Duodenal mucosa (tissue), 2 donors: ENCODE data around the gene SPATA32.

Source experiments
- H3K27ac ChIP-seq: one replicate; pipeline ENCODE4 v1.7.0; 2013; ENCODE audit warnings: low read depth, low read length
- H3K27me3 ChIP-seq, 2 donors: one replicate each; pipeline ENCODE4 v1.7.0; 2013; ENCODE audit warnings: low read length in 2 of 2, control low read depth in 1 of 2; ENCODE audit not compliant: insufficient read depth in 2 of 2, control insufficient read depth in 1 of 2
- H3K36me3 ChIP-seq, 2 donors: one replicate each; pipeline ENCODE4 v1.7.0; 2013; ENCODE audit warnings: low read length in 2 of 2, control low read depth in 1 of 2; ENCODE audit not compliant: insufficient read depth in 2 of 2, control insufficient read depth in 1 of 2
- H3K4me1 ChIP-seq, 2 donors: one replicate each; pipeline ENCODE4 v1.7.0; 2013; ENCODE audit warnings: low read length in 2 of 2, control low read depth in 1 of 2; ENCODE audit not compliant: insufficient read depth in 2 of 2, control insufficient read depth in 1 of 2
- H3K4me3 ChIP-seq, 2 donors: one replicate each; pipeline ENCODE4 v1.7.0; 2013; ENCODE audit warnings: low read length in 2 of 2, low read depth in 1 of 2
- H3K9ac ChIP-seq, 2 donors: one replicate each; pipeline ENCODE4 v1.7.0; 2013; ENCODE audit warnings: low read length in 2 of 2, low read depth in 1 of 2
- H3K9me3 ChIP-seq, 2 donors: one replicate each; pipeline ENCODE4 v1.7.0; 2013; ENCODE audit warnings: low read length in 2 of 2, control low read depth in 1 of 2; ENCODE audit not compliant: control insufficient read depth in 1 of 2

SPATA32 gene

DNA sequence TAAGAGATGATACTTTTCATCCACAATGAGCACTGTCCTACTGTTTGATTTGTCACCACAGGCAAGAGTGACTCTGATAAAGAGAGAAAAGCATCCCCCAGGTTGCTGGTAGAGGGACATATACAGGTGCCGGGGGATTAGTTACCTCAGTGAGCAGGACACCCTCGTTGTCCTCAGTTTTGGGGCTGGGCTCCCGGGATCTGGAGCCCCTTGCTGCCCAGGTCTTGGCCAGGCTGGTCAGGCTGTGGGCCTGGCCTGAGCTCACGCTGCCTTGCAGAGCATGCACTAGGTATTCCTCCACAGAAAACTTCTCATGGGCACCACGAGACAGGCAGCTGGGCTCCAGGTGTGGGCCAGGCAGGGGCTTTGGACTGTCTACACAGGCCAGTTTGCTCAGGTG, 24.4 kb upstream of the SPATA32 start:
- Histone ChIP-seq H3K4me1 (peaks cover 42 to 43% of the 10 kb centered on the region in 2 donors), H3K4me3 (no peak overlapping the region), H3K27ac (no peak overlapping the region), H3K9me3 (no peaks in the 10 kb centered on the region), H3K36me3 (peaks cover 48 to 81% of the 10 kb centered on the region in 2 donors), H3K27me3 (no peaks in the 10 kb centered on the region), H3K9ac (no peak overlapping the region)

DNA sequence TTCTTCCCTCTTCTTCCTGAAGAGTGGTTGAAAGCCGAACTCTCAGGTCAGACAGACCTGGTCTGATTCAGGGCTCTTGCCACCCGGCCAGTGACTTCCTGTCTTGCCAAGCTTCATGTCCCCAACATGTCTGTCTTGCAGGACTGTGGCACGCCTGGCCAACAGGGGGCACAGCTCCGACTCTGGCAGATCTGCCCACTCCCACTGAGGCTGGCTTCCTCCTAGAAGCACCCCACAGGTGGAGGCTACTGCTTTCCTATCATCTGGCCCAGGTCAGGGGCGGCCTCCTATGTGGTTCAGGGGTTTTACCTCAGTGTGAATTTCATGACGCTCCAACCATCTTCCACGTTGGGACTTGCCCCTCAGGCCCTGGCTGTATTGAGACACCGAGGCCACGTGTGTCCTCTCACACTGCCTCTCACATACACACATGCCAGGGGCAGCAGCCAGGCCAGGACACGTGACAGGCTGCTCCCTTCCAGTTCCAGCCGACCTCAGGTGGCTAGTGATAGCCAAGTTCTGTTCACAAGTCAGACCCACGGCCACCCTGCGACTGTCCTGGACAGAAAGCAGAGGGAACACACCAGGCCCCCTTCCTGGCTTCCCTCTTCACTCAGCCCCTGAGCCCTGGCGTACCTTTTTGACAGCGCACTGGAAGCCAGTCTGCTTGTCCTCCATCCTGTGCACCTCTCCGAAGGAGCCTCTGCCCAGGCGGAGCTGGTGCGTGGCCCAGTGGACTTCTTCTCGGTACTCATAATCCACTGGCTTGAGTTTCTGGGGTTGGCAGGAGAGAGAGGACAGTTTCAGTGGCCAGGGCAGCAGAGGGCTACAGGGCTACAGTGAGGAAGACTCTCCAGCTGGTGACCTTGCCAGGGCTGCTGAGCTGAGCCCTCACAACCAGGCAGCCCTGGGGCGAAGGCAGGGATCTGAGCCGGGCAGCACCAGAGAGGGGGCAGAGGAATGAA, 22.6 kb upstream of the SPATA32 start:
- no peak overlapping the region for H3K9ac ChIP-seq

DNA sequence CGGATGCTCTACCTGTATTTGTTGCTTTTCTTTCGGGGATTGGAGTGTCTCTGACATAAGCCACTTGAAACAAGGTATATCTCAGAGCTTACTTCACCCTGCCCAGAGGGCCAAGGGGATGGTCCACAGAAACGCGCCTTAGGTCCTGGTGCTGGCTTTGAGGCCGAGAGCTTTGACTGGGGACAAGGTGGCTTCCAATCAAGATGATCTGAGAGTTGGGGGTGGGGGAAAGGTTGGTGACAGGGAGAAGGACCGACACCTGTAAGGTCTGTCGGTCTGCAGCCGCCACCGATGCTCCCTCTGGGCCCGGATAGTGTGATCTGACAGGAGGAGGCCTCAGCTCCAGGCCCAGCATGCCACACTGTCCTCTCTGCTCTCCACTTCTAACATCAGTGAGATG, 21.8 kb upstream of the SPATA32 start:
- no peaks in the 10 kb centered on the region for H3K27me3 ChIP-seq
- H3K9ac ChIP-seq = no peak overlapping the region
- no peaks in the 10 kb centered on the region for H3K9me3 ChIP-seq
- H3K36me3 ChIP-seq = peaks cover 42 to 64% of the 10 kb centered on the region in 2 donors
- H3K27ac ChIP-seq = no peak overlapping the region
- H3K4me3 ChIP-seq = no peak overlapping the region
- H3K4me1 ChIP-seq = peaks cover 18% of the 10 kb centered on the region in 2 donors

More for the DNA sequence above, 22.6 kb upstream of the SPATA32 start:
- no peaks in the 10 kb centered on the region for H3K9me3 ChIP-seq
- H3K4me1 ChIP-seq = peaks cover 23 to 24% of the 10 kb centered on the region in 2 donors
- no peaks in the 10 kb centered on the region for H3K27me3 ChIP-seq
- H3K4me3 ChIP-seq = no peak overlapping the region
- no peak overlapping the region for H3K27ac ChIP-seq
- peaks cover 42 to 71% of the 10 kb centered on the region in 2 donors for H3K36me3 ChIP-seq

DNA sequence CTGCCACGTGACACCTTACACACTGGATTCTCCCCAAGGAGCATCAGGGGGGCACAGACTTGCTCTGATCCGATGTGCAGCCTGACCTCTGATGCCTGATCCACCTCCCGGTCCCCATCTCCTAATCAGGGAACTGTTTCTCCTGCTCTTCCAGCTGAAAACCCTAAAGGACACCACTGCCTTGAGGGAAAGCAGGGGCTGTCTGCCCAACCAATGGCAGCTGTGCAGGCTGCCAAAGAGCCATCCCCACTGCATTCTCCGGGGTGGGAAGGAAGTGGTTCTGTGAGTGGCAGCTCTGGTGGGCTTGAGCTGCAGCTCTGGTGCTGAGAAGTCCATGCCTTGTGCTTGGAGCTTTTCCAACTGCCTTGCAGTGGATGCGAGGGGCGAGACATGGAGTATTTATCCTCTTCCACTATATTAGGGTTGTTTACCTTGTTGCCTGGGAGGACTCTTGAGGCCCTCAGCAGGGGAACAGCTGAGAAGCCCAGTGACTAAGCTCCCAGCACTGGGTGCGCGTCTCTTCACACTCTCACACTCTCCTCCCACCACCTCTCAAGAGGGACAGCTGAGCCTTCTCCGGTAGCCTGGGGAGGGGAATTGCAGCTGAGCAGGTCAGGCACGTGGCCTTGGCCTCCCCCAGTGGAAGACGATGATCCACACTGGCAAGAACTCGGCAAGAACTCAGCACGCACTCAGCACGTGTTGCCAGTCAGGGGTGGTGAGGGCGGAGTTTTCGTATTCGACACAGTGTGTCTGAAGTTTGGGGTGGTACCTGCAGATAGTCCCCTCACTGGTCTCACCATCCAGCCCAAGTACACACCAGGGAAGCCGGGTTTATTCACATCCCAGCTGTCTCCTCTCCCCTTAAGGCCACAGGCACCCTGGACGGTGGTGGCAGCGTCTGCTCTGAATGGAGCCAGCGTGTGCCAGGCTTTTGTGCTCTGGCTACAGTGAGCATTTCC, 21.1 kb upstream of the SPATA32 start:
- H3K27me3 ChIP-seq = no peaks in the 10 kb centered on the region
- H3K9ac ChIP-seq = no peak overlapping the region
- H3K4me1 ChIP-seq = peaks cover 18 to 20% of the 10 kb centered on the region in 2 donors
- H3K4me3 ChIP-seq = no peak overlapping the region
- no peaks in the 10 kb centered on the region for H3K9me3 ChIP-seq
- H3K27ac ChIP-seq = no peak overlapping the region
- H3K36me3 ChIP-seq = peaks cover 42 to 63% of the 10 kb centered on the region in 2 donors

DNA sequence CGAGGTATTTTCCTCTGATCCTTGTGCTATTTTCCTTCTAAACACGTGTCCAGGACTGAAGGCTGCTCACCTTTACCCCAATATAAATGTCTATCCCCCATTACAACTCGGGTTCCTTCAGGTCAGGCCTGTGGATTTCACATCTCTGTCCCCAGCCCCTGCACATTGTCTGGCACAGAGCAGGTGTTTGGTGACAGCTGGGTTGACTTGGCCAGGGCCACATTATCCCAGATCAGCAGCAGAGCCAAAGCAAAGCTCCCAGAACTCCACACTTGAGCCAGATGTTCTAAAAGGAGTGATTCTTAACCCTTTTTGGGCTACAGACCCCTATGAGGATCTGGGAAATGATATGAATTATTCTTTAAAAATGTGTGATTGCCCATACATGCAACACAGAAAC, 18.0 kb upstream of the SPATA32 start:
- Histone ChIP-seq H3K36me3 (peaks cover 23 to 35% of the 10 kb centered on the region in 2 donors), H3K27me3 (no peaks in the 10 kb centered on the region), H3K9me3 (no peaks in the 10 kb centered on the region), H3K4me1 (peaks cover 23% of the 10 kb centered on the region in 2 donors), H3K4me3 (no peak overlapping the region), H3K9ac (no peak overlapping the region), H3K27ac (no peak overlapping the region)

DNA sequence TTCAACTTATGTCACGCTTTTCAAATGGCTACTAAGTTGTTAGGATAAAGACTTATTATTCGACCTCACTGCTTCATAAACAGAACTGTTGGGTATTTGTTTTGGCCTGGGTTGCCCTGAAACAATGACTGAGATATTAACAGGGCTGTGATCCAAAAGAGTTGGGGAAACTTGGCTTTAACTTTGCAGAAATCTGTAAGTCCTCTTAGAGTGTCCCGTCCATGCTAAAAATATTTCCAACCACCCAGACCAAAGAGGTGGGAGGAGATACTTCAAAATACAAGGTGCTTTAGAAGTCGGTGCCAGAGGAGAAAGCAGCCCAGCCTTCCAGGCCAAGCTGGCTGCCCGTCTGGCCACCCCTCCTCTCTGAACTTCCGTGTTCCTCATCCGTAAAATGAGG, 16.1 kb upstream of the SPATA32 start:
- peaks cover 23% of the 10 kb centered on the region in 2 donors for H3K4me1 ChIP-seq
- H3K4me3 ChIP-seq = no peak overlapping the region

DNA sequence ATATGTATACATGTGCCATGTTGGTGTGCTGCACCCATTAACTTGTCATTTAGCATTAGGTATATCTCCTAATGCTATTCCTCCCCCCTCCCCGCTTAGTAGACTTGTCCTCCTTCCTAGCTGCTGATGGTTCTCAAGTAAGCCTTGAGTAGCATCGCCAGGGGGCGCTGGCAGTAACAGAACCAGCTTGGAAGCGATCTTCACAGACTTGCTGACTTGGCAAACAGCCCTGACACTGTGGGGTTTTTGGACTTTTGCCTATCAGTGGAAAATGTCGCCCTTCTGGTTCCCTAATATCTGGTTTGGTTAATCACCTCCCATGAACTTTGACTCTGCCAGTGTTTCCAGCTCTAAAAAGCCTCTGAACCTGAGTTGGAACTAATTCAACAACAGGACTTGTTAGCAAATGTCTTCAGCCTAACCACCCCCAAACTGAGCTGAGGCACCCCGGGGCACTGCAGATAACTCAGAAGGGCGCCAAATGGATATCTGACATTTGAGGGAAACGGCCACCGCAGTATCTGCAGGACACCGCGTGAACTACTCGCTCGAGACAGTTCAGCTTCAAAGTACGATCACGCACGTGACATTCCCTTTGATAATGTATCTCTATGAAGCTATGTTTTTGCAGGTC, 15.4 kb upstream of the SPATA32 start:
- no peaks in the 10 kb centered on the region for H3K27me3 ChIP-seq
- H3K27ac ChIP-seq = peak overlapping the region; percentile 15
- peaks cover 23% of the 10 kb centered on the region in 2 donors for H3K4me1 ChIP-seq
- H3K9ac ChIP-seq = no peak overlapping the region
- H3K36me3 ChIP-seq = peaks cover 19 to 32% of the 10 kb centered on the region in 2 donors
- peak overlapping the region in 1 of 2 donors; percentile 42 for H3K4me3 ChIP-seq
- H3K9me3 ChIP-seq = no peaks in the 10 kb centered on the region

More for the DNA sequence above, 16.1 kb upstream of the SPATA32 start:
- Histone ChIP-seq H3K36me3 (peaks cover 19 to 33% of the 10 kb centered on the region in 2 donors), H3K9me3 (no peaks in the 10 kb centered on the region), H3K9ac (no peak overlapping the region), H3K27ac (peak overlapping the region; percentile 26), H3K27me3 (no peaks in the 10 kb centered on the region)

DNA sequence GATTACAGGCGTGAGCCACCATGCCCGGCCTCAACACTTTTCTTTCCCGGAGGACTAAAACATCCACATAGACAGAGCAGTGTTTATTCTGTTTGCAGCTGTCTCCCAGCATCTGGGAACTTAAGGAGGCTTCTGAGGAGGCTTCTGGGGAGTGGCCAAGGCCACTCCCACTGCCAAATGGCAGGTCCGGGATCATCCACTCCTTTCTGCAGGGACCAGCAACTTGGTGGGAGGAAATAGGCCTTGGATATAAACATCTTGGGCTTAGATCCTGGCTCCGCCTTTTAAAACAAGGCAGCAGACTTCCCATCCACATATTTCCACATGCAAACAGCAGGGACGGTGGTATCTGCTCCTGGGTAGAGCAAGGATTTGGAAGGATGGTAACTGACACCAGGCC, 14.1 kb upstream of the SPATA32 start:
- Histone ChIP-seq H3K4me3 (no peak overlapping the region), H3K27me3 (no peaks in the 10 kb centered on the region), H3K36me3 (peaks cover 19 to 32% of the 10 kb centered on the region in 2 donors), H3K9me3 (no peaks in the 10 kb centered on the region), H3K27ac (no peak overlapping the region), H3K9ac (peak overlapping the region in 1 of 2 donors; percentile 18), H3K4me1 (peaks cover 23% of the 10 kb centered on the region in 2 donors)

DNA sequence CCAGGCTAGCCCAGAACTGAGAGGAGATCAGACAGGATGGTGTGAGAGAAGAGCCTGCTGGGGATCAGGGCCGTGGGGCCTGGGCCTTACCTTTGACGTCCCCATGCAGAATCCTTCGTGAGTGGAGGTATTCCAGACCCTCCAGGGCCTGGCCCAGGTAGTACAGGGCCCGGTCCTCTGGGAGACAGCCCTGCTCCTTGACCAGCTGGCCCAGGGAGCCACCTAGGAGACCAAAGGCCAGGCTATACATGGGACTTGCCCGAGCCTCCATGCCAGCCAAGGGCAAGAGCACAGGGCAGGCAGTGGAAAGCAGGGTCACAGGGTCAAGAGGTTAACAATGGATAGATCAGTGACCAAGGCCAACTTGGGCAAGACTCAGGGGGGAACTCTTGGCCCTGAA, 12.1 kb upstream of the SPATA32 start:
- no peaks in the 10 kb centered on the region for H3K9me3 ChIP-seq
- H3K27ac ChIP-seq = no peak overlapping the region
- H3K27me3 ChIP-seq = no peaks in the 10 kb centered on the region
- peaks cover 27 to 48% of the 10 kb centered on the region in 2 donors for H3K36me3 ChIP-seq
- no peak overlapping the region for H3K9ac ChIP-seq
- H3K4me3 ChIP-seq = no peak overlapping the region
- peaks cover 23% of the 10 kb centered on the region in 2 donors for H3K4me1 ChIP-seq
